Hepatocyte (in vitro differentiated cells): Measurements from ENCODE around the gene C1QTNF7. TPM values are rescaled to one million over a fixed set of nuclear protein-coding genes. Genes with fewer than 3 reads are reported as not detected.

ENCODE experiments used
- DNase-seq: peaks from one replicate; pipeline ENCODE4 v3.0.0-alpha.2; 2016; ENCODE audit warnings: low spot score
- H2AFZ ChIP-seq: fragments of 200-600 bp; sonication (generic); 2 replicates; pipeline ENCODE4 v1.6.0; 2016; ENCODE audit warnings: antibody characterized with exemption, mild to moderate bottlenecking
- H3K27ac ChIP-seq: fragments of 200-600 bp; sonication (generic); 2 replicates; pipeline ENCODE4 v1.5.1; 2016; ENCODE audit warnings: mild to moderate bottlenecking
- H3K27me3 ChIP-seq: fragments of 200-600 bp; sonication (generic); 2 replicates; pipeline ENCODE4 v1.6.1; 2016
- H3K36me3 ChIP-seq: fragments of 200-600 bp; sonication (generic); replicated peaks from 2 replicates; pipeline ENCODE4 v1.5.1; 2016; ENCODE audit warnings: low read depth; ENCODE audit not compliant: insufficient read depth
- H3K4me1 ChIP-seq: fragments of 200-600 bp; sonication (generic); 2 replicates; pipeline ENCODE4 v1.5.1; 2016; ENCODE audit warnings: mild to moderate bottlenecking, moderate library complexity; ENCODE audit not compliant: insufficient read depth
- H3K4me2 ChIP-seq: fragments of 200-600 bp; sonication (generic); 2 replicates; pipeline ENCODE4 v1.6.0; 2016
- H3K4me3 ChIP-seq: fragments of 200-600 bp; sonication (generic); 2 replicates; pipeline ENCODE4 v1.5.1; 2016; ENCODE audit warnings: mild to moderate bottlenecking
- H3K79me2 ChIP-seq: fragments of 200-600 bp; sonication (generic); 2 replicates; pipeline ENCODE4 v1.6.0; 2017; ENCODE audit warnings: mild to moderate bottlenecking
- H3K9me2 ChIP-seq: fragments of 200-600 bp; sonication (generic); replicated peaks from 2 replicates; pipeline ENCODE4 v1.6.0; 2017; ENCODE audit warnings: mild to moderate bottlenecking; ENCODE audit not compliant: insufficient read depth
- H3K9me3 ChIP-seq: fragments of 200-600 bp; sonication (generic); 2 replicates; pipeline ENCODE4 v1.5.1; 2016; ENCODE audit warnings: low read depth, mild to moderate bottlenecking
- H4K20me1 ChIP-seq: fragments of 200-600 bp; sonication (generic); 2 replicates; pipeline ENCODE4 v1.6.0; 2016; ENCODE audit warnings: mild to moderate bottlenecking; ENCODE audit not compliant: insufficient read depth, poor library complexity, severe bottlenecking
- EZH2 ChIP-seq: fragments of 200-600 bp; sonication (generic); IDR thresholded peaks from 2 replicates; pipeline ENCODE4 v1.6.1; 2016; ENCODE audit warnings: antibody characterized with exemption, mild to moderate bottlenecking, borderline replicate concordance
- EZH2phosphoT487 ChIP-seq: fragments of 200-600 bp; sonication (generic); IDR thresholded peaks from one replicate; pipeline ENCODE4 v1.6.1; 2018; ENCODE audit warnings: antibody characterized with exemption, mild to moderate bottlenecking, low read depth, moderate library complexity; ENCODE audit not compliant: unreplicated experiment, severe bottlenecking
- WGBS: methylation state at CpG from one replicate; pipeline ENCODE4 v1.1.6; 2016; ENCODE audit warnings: low lambda C conversion rate; ENCODE audit errors: missing lambda C conversion rate; 5-methylcytosine and 5-hydroxymethylcytosine counted together
- polyA plus RNA-seq: library from polyadenylated mRNA; unstranded; fragments of >200 nt; fragmentation: Nextera tagmentation; extraction: Ambion mirVana; gene quantifications from 2 replicates; pipeline ENCODE4 v1.2.1, GENCODE V29; 2016
- total RNA-seq: library from RNA; depleted of rRNA; stranded (reverse); fragments of >200 nt; gene quantifications from 2 replicates; pipeline ENCODE4 v1.2.3, GENCODE V29; 2014
- TF ChIP-seq, protein P1 (sequence below): fragments of 200-600 bp; sonication (generic); IDR thresholded peaks from 2 replicates; pipeline ENCODE4 v1.5.1; 2016; ENCODE audit warnings: antibody characterized with exemption, mild to moderate bottlenecking; ENCODE audit not compliant: poor library complexity

Gene C1QTNF7
- total and polyA plus RNA-seq, 2 experiments from 2014 or later, result 1.4 TPM

DNA sequence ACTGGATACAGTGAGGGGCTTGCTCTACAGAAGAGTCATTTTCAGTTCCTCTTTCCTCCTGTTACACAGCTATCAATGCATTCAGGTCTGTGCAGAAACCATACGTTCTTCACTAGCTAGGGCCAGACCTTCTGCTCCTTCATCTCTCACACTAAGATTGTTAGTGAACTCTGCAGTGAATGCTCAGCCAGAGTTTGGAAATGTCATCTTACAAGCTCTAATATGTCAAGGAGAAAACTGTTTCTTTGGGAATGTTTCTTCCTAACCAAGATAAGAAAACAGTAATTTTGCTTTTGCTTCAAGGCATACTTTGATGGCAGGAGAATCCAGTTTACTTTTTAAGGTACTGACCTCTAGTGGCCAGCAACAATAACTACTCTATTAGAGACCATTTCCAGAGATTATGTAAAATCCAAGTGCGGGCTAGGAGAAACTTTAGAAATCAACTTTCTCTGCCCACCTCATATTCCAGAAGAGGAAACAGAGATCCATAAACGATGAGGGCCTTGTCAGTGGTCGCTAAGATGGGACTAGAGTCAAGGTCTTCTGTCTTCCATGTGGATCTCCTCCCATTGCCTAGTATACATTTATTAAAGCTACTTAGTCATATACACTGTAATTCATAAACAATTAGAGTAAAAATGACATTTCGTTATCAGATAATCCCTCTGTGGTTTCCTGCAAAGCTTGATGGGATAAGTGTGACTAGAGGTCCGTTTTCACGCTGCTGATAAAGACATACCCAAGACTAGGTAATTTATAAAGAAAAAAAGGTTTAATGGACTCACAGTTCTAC is 29.8 kb downstream of the C1QTNF7 start:
- Histone ChIP-seq H4K20me1 (no peaks in the 10 kb centered on the region), H3K27me3 (no peaks in the 10 kb centered on the region), H3K36me3 (no peaks in the 10 kb centered on the region), H2AFZ (no peak overlapping the region), H3K79me2 (no peaks in the 10 kb centered on the region), H3K9me2 (no peaks in the 10 kb centered on the region), H3K4me2 (peak overlapping the region; percentile 11), H3K9me3 (no peaks in the 10 kb centered on the region), H3K27ac (no peak overlapping the region), H3K4me1 (peaks cover 3% of the 10 kb centered on the region), H3K4me3 (no peak overlapping the region)
- WGBS, result 23% methylated on average over 7 of the region's 7 CpGs
- no peak for TF ChIP-seq EZH2phosphoT487
- TF ChIP-seq, protein P1, sequence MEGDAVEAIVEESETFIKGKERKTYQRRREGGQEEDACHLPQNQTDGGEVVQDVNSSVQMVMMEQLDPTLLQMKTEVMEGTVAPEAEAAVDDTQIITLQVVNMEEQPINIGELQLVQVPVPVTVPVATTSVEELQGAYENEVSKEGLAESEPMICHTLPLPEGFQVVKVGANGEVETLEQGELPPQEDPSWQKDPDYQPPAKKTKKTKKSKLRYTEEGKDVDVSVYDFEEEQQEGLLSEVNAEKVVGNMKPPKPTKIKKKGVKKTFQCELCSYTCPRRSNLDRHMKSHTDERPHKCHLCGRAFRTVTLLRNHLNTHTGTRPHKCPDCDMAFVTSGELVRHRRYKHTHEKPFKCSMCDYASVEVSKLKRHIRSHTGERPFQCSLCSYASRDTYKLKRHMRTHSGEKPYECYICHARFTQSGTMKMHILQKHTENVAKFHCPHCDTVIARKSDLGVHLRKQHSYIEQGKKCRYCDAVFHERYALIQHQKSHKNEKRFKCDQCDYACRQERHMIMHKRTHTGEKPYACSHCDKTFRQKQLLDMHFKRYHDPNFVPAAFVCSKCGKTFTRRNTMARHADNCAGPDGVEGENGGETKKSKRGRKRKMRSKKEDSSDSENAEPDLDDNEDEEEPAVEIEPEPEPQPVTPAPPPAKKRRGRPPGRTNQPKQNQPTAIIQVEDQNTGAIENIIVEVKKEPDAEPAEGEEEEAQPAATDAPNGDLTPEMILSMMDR, result peak; percentile 85
- peak; percentile 70 for DNase-seq

DNA sequence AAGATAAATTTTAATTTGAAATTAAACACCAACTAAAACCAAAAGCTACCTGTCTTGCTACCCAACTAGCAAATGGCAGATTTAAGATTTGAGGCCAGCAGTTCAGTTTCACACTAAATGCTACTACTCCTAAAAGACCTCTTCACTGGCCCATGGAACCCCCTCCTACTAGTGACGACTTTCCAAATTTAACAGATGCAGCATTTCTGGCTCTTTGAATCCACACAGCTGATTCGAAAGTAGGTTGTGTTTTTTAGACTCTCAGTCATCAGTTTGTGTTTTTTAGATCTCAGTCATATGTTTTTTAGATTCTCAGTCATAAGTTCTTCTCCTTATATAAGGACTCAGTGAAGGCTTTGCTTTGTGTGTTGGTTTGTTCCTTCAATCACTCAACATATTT is 30.8 kb downstream of the C1QTNF7 start:
- Histone ChIP-seq H3K27ac (no peak overlapping the region), H3K79me2 (no peaks in the 10 kb centered on the region), H3K4me2 (no peak overlapping the region), H3K9me2 (no peaks in the 10 kb centered on the region), H2AFZ (no peak overlapping the region), H3K4me1 (peaks cover 3% of the 10 kb centered on the region), H3K36me3 (no peaks in the 10 kb centered on the region), H3K4me3 (no peak overlapping the region), H3K9me3 (no peaks in the 10 kb centered on the region), H4K20me1 (no peaks in the 10 kb centered on the region), H3K27me3 (no peaks in the 10 kb centered on the region)
- no peak for DNase-seq
- WGBS, result 85% methylated on average over 2 of the region's 2 CpGs
- TF ChIP-seq EZH2 (no peak), EZH2phosphoT487 (no peak)

DNA sequence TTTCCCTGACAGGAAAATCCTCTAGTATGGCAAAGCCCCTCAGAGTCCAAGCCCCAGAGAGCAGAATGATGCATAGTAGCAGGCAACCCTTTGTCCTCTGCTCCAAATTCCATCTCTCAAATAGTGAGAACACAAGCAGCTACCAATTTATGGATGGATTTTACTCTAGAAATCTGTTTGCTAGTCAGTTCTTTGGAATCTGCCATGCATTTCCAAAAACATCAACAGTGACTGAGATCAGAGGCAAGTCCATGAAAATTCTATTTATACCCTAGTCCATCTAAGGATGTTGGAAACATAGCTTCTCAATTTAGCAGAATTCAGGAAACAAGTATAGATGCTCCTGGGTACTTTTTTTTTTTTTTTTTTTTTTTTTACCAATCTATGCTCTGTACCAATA is 31.9 kb downstream of the C1QTNF7 start:
- Histone ChIP-seq H3K4me3 (no peak overlapping the region), H3K27me3 (no peaks in the 10 kb centered on the region), H3K27ac (no peak overlapping the region), H3K79me2 (no peaks in the 10 kb centered on the region), H2AFZ (no peak overlapping the region), H3K9me2 (no peaks in the 10 kb centered on the region), H3K4me2 (no peak overlapping the region), H3K36me3 (no peaks in the 10 kb centered on the region), H3K9me3 (no peaks in the 10 kb centered on the region), H3K4me1 (peaks cover 3% of the 10 kb centered on the region), H4K20me1 (no peaks in the 10 kb centered on the region)
- DNase-seq, result no peak
- TF ChIP-seq EZH2phosphoT487, result no peak
- TF ChIP-seq, protein P1, result no peak
- no peak for TF ChIP-seq EZH2

DNA sequence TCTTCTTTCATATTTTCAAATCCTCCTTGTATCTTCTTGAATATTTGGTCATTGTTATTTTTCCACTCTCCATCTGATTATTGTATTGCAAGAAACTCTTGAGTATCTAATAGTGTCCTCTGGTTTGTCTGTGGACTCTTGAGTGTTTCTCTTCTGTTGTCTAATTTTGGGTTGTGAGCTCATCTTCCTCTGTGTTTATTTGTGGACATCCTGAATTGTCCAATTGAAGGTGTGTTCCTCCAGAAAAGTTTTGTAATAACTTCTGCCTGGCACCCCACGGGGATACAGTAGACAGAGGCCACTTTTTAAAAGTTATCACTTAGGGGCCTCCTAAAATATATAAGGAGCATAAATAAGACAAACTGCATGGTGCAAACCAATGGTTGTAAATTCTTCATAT is 38.8 kb downstream of the C1QTNF7 start:
- H3K4me1 ChIP-seq, result peaks cover 8% of the 10 kb centered on the region
- 80% methylated on average over 1 of the region's 1 CpG for WGBS

More for the DNA sequence above, 38.8 kb downstream of the C1QTNF7 start:
- H2AFZ ChIP-seq, result no peak overlapping the region
- no peak overlapping the region for H3K4me3 ChIP-seq
- no peak for DNase-seq
- no peaks in the 10 kb centered on the region for H3K9me2 ChIP-seq
- H3K27ac ChIP-seq, result no peak overlapping the region
- no peaks in the 10 kb centered on the region for H3K27me3 ChIP-seq
- no peak overlapping the region for H3K4me2 ChIP-seq
- TF ChIP-seq, protein P1, result no peak
- TF ChIP-seq EZH2phosphoT487, result no peak
- TF ChIP-seq EZH2, result no peak
- no peaks in the 10 kb centered on the region for H3K36me3 ChIP-seq
- no peaks in the 10 kb centered on the region for H3K9me3 ChIP-seq
- no peaks in the 10 kb centered on the region for H4K20me1 ChIP-seq
- no peaks in the 10 kb centered on the region for H3K79me2 ChIP-seq
